ENCODE results near the gene FTO.
"Not testable (repeated sequence)": the region's sequence is repeated elsewhere in the genome, so short reads cannot be mapped to it uniquely, and the experiment has no call there.

FTO gene

GRCh38 chr16:54176376-54176901 lies 472.5 kb downstream of the FTO start:
- H3K4me3 Mint-ChIP-seq: no peak overlapping the region
- peaks cover 14% of the 10 kb centered on the region for H3K27me3 Mint-ChIP-seq
- H3K27ac Mint-ChIP-seq: no peak overlapping the region
- no peaks in the 10 kb centered on the region for H3K9me3 Mint-ChIP-seq
- no peaks in the 10 kb centered on the region for H3K36me3 Mint-ChIP-seq
- H3K4me1 Mint-ChIP-seq: no peaks in the 10 kb centered on the region

- Mint-ChIP-seq H3K27me3 (peaks cover 14% of the 10 kb centered on the region), H3K36me3 (no peaks in the 10 kb centered on the region), H3K4me1 (no peaks in the 10 kb centered on the region), H3K27ac (no peak overlapping the region), H3K9me3 (no peaks in the 10 kb centered on the region), H3K4me3 (no peak overlapping the region)
These were observed 473.3 kb downstream of the FTO start for GRCh38 chr16:54177052-54177861.

- H3K27ac Mint-ChIP-seq: no peak overlapping the region
- no peak overlapping the region for H3K4me3 Mint-ChIP-seq
- no peaks in the 10 kb centered on the region for H3K36me3 Mint-ChIP-seq
- H3K9me3 Mint-ChIP-seq: no peaks in the 10 kb centered on the region
- no peaks in the 10 kb centered on the region for H3K4me1 Mint-ChIP-seq
- H3K27me3 Mint-ChIP-seq: peaks cover 14% of the 10 kb centered on the region
These were observed 474.0 kb downstream of the FTO start for GRCh38 chr16:54177862-54178477.

GRCh38 chr16:54178478-54178976 lies 474.6 kb downstream of the FTO start:
- Mint-ChIP-seq H3K9me3 (no peaks in the 10 kb centered on the region), H3K4me1 (no peaks in the 10 kb centered on the region), H3K27me3 (peaks cover 11% of the 10 kb centered on the region), H3K4me3 (no peak overlapping the region), H3K36me3 (no peaks in the 10 kb centered on the region), H3K27ac (no peak overlapping the region)

GRCh38 chr16:54180421-54181359 lies 476.7 kb downstream of the FTO start:
- Mint-ChIP-seq H3K4me1 (no peaks in the 10 kb centered on the region), H3K36me3 (no peaks in the 10 kb centered on the region), H3K27me3 (peaks cover 12% of the 10 kb centered on the region), H3K4me3 (no peak overlapping the region), H3K9me3 (peaks cover 7% of the 10 kb centered on the region), H3K27ac (no peak overlapping the region)

DNA sequence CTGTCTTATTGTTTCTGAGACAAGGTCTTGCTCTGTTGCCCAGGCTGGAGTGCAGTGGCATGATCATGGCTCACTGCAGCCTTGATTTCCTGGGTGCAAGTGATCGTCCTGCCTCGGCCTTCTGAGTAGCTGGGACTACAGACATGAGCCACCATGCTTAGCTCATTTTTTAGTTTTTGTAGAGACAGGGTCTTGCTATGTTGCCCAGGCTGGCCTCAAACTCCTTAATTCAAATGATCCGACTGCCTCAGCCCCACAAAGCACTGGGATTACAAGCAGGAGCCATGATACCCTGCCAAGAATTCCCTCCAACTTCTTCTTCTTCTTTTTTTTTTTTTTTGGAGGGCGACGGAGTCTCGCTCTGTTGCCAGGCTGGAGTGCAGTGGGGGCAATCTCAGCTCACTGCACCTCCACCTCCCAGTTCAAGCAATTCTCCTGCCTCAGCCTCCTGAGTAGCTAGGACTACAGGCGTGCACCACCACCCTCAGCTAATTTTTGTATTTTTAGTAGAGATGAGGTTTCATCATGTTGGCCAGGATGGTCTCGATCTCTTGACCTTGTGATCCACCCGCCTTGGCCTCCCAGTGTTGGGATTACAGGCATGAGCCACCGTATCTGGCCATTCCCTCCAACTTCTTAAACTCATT lies 477.9 kb downstream of the FTO start:
- H3K27me3 Mint-ChIP-seq, H3K4me1 Mint-ChIP-seq, H3K27ac Mint-ChIP-seq, H3K4me3 Mint-ChIP-seq, H3K9me3 Mint-ChIP-seq, H3K36me3 Mint-ChIP-seq: not testable (repeated sequence)

GRCh38 chr16:54185045-54185444 lies 481.1 kb downstream of the FTO start:
- Mint-ChIP-seq H3K4me3 (no peak overlapping the region), H3K4me1 (no peaks in the 10 kb centered on the region), H3K36me3 (no peaks in the 10 kb centered on the region), H3K9me3 (peaks cover 7% of the 10 kb centered on the region), H3K27ac (no peak overlapping the region), H3K27me3 (peaks cover 7% of the 10 kb centered on the region)

GRCh38 chr16:54191163-54191562 lies 487.2 kb downstream of the FTO start:
- Mint-ChIP-seq H3K4me3 (no peak overlapping the region), H3K9me3 (no peaks in the 10 kb centered on the region), H3K4me1 (no peaks in the 10 kb centered on the region), H3K27me3 (peaks cover 10% of the 10 kb centered on the region), H3K36me3 (no peaks in the 10 kb centered on the region), H3K27ac (no peak overlapping the region)

DNA sequence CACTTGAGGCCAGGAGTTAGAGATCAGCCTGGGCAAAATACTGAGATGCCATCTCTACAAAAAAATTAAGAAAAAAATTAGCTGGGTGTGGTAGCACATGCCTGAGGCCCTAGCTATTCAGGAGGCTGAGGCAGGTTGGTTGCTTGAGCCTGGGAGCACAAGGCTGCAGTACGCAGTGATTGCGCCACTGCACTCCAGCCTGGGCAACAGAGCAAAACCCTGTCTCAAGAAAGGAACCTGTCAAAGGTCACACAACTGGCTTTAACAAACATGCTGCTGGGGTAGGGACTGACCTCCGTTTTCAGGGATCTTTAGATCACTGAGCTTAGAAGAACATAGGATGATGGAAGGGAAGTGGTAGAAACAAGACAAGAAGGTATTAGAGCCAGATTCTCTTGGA lies 487.6 kb downstream of the FTO start:
- Mint-ChIP-seq H3K27me3 (peaks cover 10% of the 10 kb centered on the region), H3K4me3 (no peak overlapping the region), H3K4me1 (no peaks in the 10 kb centered on the region), H3K9me3 (no peaks in the 10 kb centered on the region), H3K36me3 (no peaks in the 10 kb centered on the region), H3K27ac (no peak overlapping the region)

DNA sequence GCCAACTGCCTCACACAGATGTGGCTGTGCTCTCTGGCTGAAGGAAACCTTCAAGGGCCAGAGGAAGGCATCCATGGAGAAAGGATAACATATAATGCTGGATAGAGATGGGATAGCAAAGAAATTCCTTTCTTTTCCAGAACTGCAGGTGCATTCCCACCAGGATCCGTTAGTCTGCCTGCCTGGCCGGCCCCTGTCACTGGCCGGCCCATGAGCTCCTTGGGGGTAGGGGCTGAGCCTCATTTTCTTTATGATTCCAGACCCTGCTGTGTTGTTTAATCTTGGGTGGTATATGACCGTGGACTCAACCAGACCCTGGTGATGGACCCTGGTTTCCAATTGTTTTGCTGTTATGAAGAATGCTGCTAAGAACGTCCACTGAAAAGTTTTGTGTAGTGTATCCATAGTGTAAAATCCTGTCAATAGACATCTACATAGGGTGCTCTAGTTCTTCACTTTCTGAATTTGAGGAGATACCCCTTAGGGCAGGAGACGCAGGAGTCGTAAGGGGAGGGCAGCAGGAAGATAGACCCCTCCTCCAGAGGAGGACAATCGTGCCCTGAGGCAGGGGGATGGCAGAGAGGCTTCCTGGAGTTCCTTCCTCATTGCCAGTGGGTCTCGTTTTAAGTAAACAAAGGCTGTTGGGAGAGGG lies 489.2 kb downstream of the FTO start:
- Mint-ChIP-seq H3K4me3 (no peak overlapping the region), H3K4me1 (no peaks in the 10 kb centered on the region)

DNA sequence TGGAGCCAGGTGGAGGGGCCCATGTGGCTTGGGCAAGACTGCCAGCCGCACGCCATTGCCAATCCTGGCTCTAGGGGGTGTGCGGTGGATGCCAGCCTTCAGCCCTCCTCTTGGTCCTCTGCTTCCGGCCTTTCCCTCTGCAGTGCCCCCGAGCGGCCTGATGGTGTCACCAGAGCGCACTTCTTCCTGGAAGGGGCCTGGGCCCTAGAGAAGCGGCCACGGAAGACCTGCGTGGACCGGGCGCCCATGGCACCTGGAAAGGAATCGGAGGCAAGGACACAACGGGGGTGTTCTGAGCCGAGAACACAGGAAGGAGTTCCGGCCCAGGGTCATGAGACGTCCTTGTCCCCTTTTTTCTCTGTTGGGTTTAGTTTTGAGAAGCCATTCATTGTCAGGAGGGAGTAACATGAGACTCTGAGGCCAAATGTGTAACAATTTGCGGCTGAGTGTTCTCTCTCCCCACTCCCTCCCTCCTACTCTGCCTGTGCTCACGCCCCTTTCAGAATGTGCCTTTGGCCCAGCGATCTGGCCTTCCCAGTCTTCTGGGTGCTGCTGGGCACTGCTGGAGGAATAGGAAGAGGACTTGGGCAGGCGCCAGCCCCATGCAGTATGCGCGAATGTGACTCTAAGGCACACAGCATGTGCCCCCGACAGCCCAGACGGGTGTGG lies 489.8 kb downstream of the FTO start:
- Mint-ChIP-seq H3K27ac (no peak overlapping the region), H3K4me3 (no peak overlapping the region), H3K27me3 (peaks cover 6% of the 10 kb centered on the region), H3K36me3 (no peaks in the 10 kb centered on the region), H3K9me3 (no peaks in the 10 kb centered on the region), H3K4me1 (no peaks in the 10 kb centered on the region)

More for the DNA sequence above, 489.2 kb downstream of the FTO start:
- Mint-ChIP-seq H3K36me3 (no peaks in the 10 kb centered on the region), H3K9me3 (no peaks in the 10 kb centered on the region), H3K27ac (no peak overlapping the region), H3K27me3 (peaks cover 8% of the 10 kb centered on the region)

- Mint-ChIP-seq H3K27ac (no peak overlapping the region), H3K4me3 (no peak overlapping the region), H3K27me3 (peaks cover 6% of the 10 kb centered on the region), H3K36me3 (no peaks in the 10 kb centered on the region), H3K9me3 (no peaks in the 10 kb centered on the region), H3K4me1 (no peaks in the 10 kb centered on the region)
These were observed 490.4 kb downstream of the FTO start for GRCh38 chr16:54194334-54194743.

- peaks cover 1% of the 10 kb centered on the region for H3K27me3 Mint-ChIP-seq
- H3K4me1 Mint-ChIP-seq: no peaks in the 10 kb centered on the region
- no peaks in the 10 kb centered on the region for H3K36me3 Mint-ChIP-seq
- no peak overlapping the region for H3K27ac Mint-ChIP-seq
- H3K9me3 Mint-ChIP-seq: no peaks in the 10 kb centered on the region
- H3K4me3 Mint-ChIP-seq: no peak overlapping the region
These were observed 493.8 kb downstream of the FTO start for GRCh38 chr16:54197758-54198157.

- Mint-ChIP-seq H3K4me1 (no peaks in the 10 kb centered on the region), H3K27me3 (peaks cover 1% of the 10 kb centered on the region), H3K9me3 (no peaks in the 10 kb centered on the region), H3K27ac (no peak overlapping the region), H3K4me3 (no peak overlapping the region), H3K36me3 (no peaks in the 10 kb centered on the region)
These were observed 495.7 kb downstream of the FTO start for GRCh38 chr16:54199487-54200160.

All from activated naive CD4-positive, alpha-beta T cell treated with anti-CD3 and anti-CD28 coated beads, Interleukin-2, amount 50 U/mL, for 24 hours (primary cell).